HUES6 (cell line): Measurements from ENCODE around the gene RGS9.

Experiments
- H3K27ac ChIP-seq: 2 replicates; pipeline ENCODE4 v1.7.0; 2013; ENCODE audit warnings: low read depth, mild to moderate bottlenecking, low read length, inconsistent platforms
- H3K27me3 ChIP-seq: 2 replicates; pipeline ENCODE4 v1.6.1; 2013; ENCODE audit warnings: low read length; ENCODE audit not compliant: control insufficient read depth, insufficient read depth
- H3K36me3 ChIP-seq: 2 replicates; pipeline ENCODE4 v1.6.1; 2013; ENCODE audit warnings: low read length; ENCODE audit not compliant: control insufficient read depth, insufficient read depth
- H3K4me1 ChIP-seq: 2 replicates; pipeline ENCODE4 v1.6.1; 2013; ENCODE audit warnings: low read length; ENCODE audit not compliant: control insufficient read depth, insufficient read depth
- H3K4me3 ChIP-seq: 2 replicates; pipeline ENCODE4 v1.5.1; 2013; ENCODE audit warnings: low read depth, low read length
- H3K9ac ChIP-seq: one replicate; pipeline ENCODE4 v1.6.1; 2013; ENCODE audit warnings: mild to moderate bottlenecking, low read length
- H3K9me3 ChIP-seq: 2 replicates; pipeline ENCODE4 v1.6.1; 2013; ENCODE audit warnings: low read depth, low read length; ENCODE audit not compliant: control insufficient read depth, insufficient read depth

Gene RGS9

GRCh38 chr17:65231662-65232335 lies 94.6 kb downstream of the RGS9 start:
- Histone ChIP-seq H3K4me3 (no peak overlapping the region), H3K36me3 (no peaks in the 10 kb centered on the region), H3K27me3 (no peaks in the 10 kb centered on the region)

GRCh38 chr17:65235284-65235683 lies 98.1 kb downstream of the RGS9 start:
- Histone ChIP-seq H3K9me3 (0 out of 2 replicates have a peak, but pooled peaks cover 2% of the 10 kb centered on the region), H3K9ac (no peak overlapping the region), H3K4me1 (no peaks in the 10 kb centered on the region; the same call in 1 of the 2 replicates), H3K27me3 (no peaks in the 10 kb centered on the region), H3K36me3 (no peaks in the 10 kb centered on the region), H3K27ac (no peak overlapping the region), H3K4me3 (no peak overlapping the region)

More at GRCh38 chr17:65231662-65232335, 94.6 kb downstream of the RGS9 start:
- Histone ChIP-seq H3K4me1 (peaks cover 16% of the 10 kb centered on the region; the same call in 1 of the 2 replicates), H3K27ac (no peak overlapping the region), H3K9me3 (0 out of 2 replicates have a peak, but pooled peaks cover 2% of the 10 kb centered on the region), H3K9ac (no peak overlapping the region)

- no peaks in the 10 kb centered on the region for H3K27me3 ChIP-seq
- no peak overlapping the region for H3K27ac ChIP-seq
- no peaks in the 10 kb centered on the region for H3K36me3 ChIP-seq
- H3K9me3 ChIP-seq: 0 out of 2 replicates have a peak, but pooled peaks cover 2% of the 10 kb centered on the region
- no peaks in the 10 kb centered on the region; the same call in 1 of the 2 replicates for H3K4me1 ChIP-seq
- H3K9ac ChIP-seq: no peak overlapping the region
- H3K4me3 ChIP-seq: no peak overlapping the region
Measured at GRCh38 chr17:65236321-65236720, 99.2 kb downstream of the RGS9 start.

GRCh38 chr17:65243838-65244625 lies 106.9 kb downstream of the RGS9 start:
- H3K4me3 ChIP-seq: no peak overlapping the region
- H3K27ac ChIP-seq: no peak overlapping the region
- peaks cover 8% of the 10 kb centered on the region for H3K4me1 ChIP-seq
- no peaks in the 10 kb centered on the region for H3K27me3 ChIP-seq
- no peaks in the 10 kb centered on the region for H3K36me3 ChIP-seq
- no peaks in the 10 kb centered on the region for H3K9me3 ChIP-seq
- H3K9ac ChIP-seq: no peak overlapping the region

GRCh38 chr17:65246252-65246651 lies 109.1 kb downstream of the RGS9 start:
- H3K27me3 ChIP-seq: peaks cover under 1% of the 10 kb centered on the region; the same call in 1 of the 2 replicates
- no peaks in the 10 kb centered on the region for H3K36me3 ChIP-seq
- H3K9ac ChIP-seq: no peak overlapping the region
- H3K27ac ChIP-seq: no peak overlapping the region
- H3K9me3 ChIP-seq: no peaks in the 10 kb centered on the region
- no peak overlapping the region for H3K4me3 ChIP-seq
- peaks cover 8% of the 10 kb centered on the region for H3K4me1 ChIP-seq

GRCh38 chr17:65249774-65250173 lies 112.6 kb downstream of the RGS9 start:
- no peaks in the 10 kb centered on the region for H3K36me3 ChIP-seq
- H3K4me3 ChIP-seq: no peak overlapping the region
- no peak overlapping the region for H3K9ac ChIP-seq
- H3K9me3 ChIP-seq: no peaks in the 10 kb centered on the region
- no peak overlapping the region for H3K27ac ChIP-seq
- H3K4me1 ChIP-seq: no peaks in the 10 kb centered on the region
- H3K27me3 ChIP-seq: peaks cover 3% of the 10 kb centered on the region; the same call in 1 of the 2 replicates

GRCh38 chr17:65254166-65254565 lies 117.0 kb downstream of the RGS9 start:
- H3K4me1 ChIP-seq: no peaks in the 10 kb centered on the region
- no peak overlapping the region for H3K4me3 ChIP-seq
- peaks cover 3% of the 10 kb centered on the region; the same call in 1 of the 2 replicates for H3K27me3 ChIP-seq
- H3K36me3 ChIP-seq: no peaks in the 10 kb centered on the region
- no peak overlapping the region for H3K9ac ChIP-seq
- 0 out of 2 replicates have a peak, but pooled peaks cover 3% of the 10 kb centered on the region for H3K9me3 ChIP-seq
- no peak overlapping the region for H3K27ac ChIP-seq

- Histone ChIP-seq H3K9me3 (0 out of 2 replicates have a peak, but pooled peaks cover 3% of the 10 kb centered on the region), H3K4me3 (no peak overlapping the region), H3K9ac (no peak overlapping the region), H3K27ac (no peak overlapping the region), H3K36me3 (no peaks in the 10 kb centered on the region), H3K27me3 (no peaks in the 10 kb centered on the region), H3K4me1 (no peaks in the 10 kb centered on the region)
Measured at GRCh38 chr17:65259281-65259680, 122.1 kb downstream of the RGS9 start.

GRCh38 chr17:65259696-65260485 lies 122.7 kb downstream of the RGS9 start:
- Histone ChIP-seq H3K9me3 (0 out of 2 replicates have a peak, but pooled peaks cover 3% of the 10 kb centered on the region), H3K4me3 (no peak overlapping the region), H3K4me1 (no peaks in the 10 kb centered on the region), H3K27ac (no peak overlapping the region), H3K36me3 (no peaks in the 10 kb centered on the region), H3K9ac (no peak overlapping the region), H3K27me3 (no peaks in the 10 kb centered on the region)

- Histone ChIP-seq H3K4me3 (no peak overlapping the region), H3K27me3 (no peaks in the 10 kb centered on the region), H3K27ac (no peak overlapping the region), H3K9me3 (0 out of 2 replicates have a peak, but pooled peaks cover 3% of the 10 kb centered on the region), H3K9ac (no peak overlapping the region), H3K4me1 (no peaks in the 10 kb centered on the region), H3K36me3 (no peaks in the 10 kb centered on the region)
Measured at GRCh38 chr17:65260626-65261025, 123.5 kb downstream of the RGS9 start.
